ENCODE data around the gene STARD7. TPM values are rescaled to one million over a fixed set of nuclear protein-coding genes. Genes with fewer than 3 reads are reported as not detected.
"Not testable (repeated sequence)": the region's sequence is repeated elsewhere in the genome, so short reads cannot be mapped to it uniquely, and the experiment has no call there.

Gene STARD7
- total RNA-seq, 1 experiment from 2014 or later: 105 TPM

DNA sequence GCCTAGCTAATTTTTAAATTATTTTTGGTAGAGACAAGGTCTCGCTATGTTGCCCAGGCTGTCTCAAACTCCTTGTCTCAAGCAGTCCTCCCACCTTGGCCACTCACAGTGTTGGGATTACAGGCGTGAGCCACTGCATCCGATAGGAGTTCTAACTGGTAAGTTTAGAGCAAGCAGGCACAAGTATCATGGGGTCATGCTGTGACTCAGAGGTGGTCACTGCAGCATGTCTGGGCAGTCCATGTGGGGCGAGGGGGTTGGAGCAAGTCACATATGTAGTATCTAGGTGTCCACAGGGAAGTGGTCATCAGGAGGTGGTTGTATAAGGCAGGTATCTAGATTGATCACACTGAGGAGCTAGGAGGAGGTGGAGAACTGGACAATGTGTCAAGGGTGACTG is 22.7 kb upstream of the STARD7 start:
- no TSS peak for BruUV-seq (replicated peaks)
- POLR2A ChIA-PET: interaction anchor here (1.0 to 1.1 kb wide), 3 partner anchors 9 to 23 kb away, joined by 3 to 4 read pairs (median 3); partner anchors contain the start of gene STARD7
- CTCF ChIA-PET: interaction anchor here (1.1 to 1.7 kb wide), 3 partner anchors 18 to 114 kb away, joined by 3 to 7 read pairs (median 3); no protein-coding TSS in a partner anchor
- no peak for DNase-seq (ENCODE audit: unreplicated experiment)
- H3K36me3 Mint-ChIP-seq (ENCODE audit: insufficient read depth, unreplicated experiment): no peaks in the 10 kb centered on the region
- H3K9me3 Mint-ChIP-seq (ENCODE audit: unreplicated experiment): no peaks in the 10 kb centered on the region
- H3K4me3 Mint-ChIP-seq (ENCODE audit: unreplicated experiment): no peak overlapping the region
- no peak overlapping the region for H3K27ac Mint-ChIP-seq (ENCODE audit: low read depth, unreplicated experiment)
- no peak for TF ChIP-seq CTCF (IDR thresholded peaks at IDR 0.05; ENCODE audit: unreplicated experiment)
- intact Hi-C loops (cut with micrococcal nuclease): no loop called here
- no peaks in the 10 kb centered on the region for H3K27me3 Mint-ChIP-seq (ENCODE audit: insufficient read depth, unreplicated experiment)
- H3K4me1 Mint-ChIP-seq (ENCODE audit: insufficient read depth, unreplicated experiment): no peaks in the 10 kb centered on the region

- H3K27me3 Mint-ChIP-seq (ENCODE audit: insufficient read depth, unreplicated experiment): no peaks in the 10 kb centered on the region
- no peaks in the 10 kb centered on the region for H3K9me3 Mint-ChIP-seq (ENCODE audit: unreplicated experiment)
- H3K36me3 Mint-ChIP-seq (ENCODE audit: insufficient read depth, unreplicated experiment): no peaks in the 10 kb centered on the region
- no peak for DNase-seq (ENCODE audit: unreplicated experiment)
- ChIA-PET CTCF (interaction anchor here (0.6 kb wide), 1 partner anchor 12 kb away, joined by 4 read pairs; no protein-coding TSS in a partner anchor), POLR2A (interaction anchor here (0.6 to 3.8 kb wide), 3 partner anchors 16 to 35 kb away, joined by 4 to 12 read pairs (median 6); partner anchors contain the start of gene STARD7)
- TF ChIP-seq CTCF (IDR thresholded peaks at IDR 0.05; ENCODE audit: unreplicated experiment): no peak
- no TSS peak for BruUV-seq (replicated peaks)
- H3K27ac Mint-ChIP-seq (ENCODE audit: low read depth, unreplicated experiment): no peak overlapping the region
- H3K4me3 Mint-ChIP-seq (ENCODE audit: unreplicated experiment): no peak overlapping the region
- H3K4me1 Mint-ChIP-seq (ENCODE audit: insufficient read depth, unreplicated experiment): no peaks in the 10 kb centered on the region
- intact Hi-C loops (cut with micrococcal nuclease): no loop called here
These were observed 16.4 kb upstream of the STARD7 start for GRCh38 chr2:96225016-96225533.

DNA sequence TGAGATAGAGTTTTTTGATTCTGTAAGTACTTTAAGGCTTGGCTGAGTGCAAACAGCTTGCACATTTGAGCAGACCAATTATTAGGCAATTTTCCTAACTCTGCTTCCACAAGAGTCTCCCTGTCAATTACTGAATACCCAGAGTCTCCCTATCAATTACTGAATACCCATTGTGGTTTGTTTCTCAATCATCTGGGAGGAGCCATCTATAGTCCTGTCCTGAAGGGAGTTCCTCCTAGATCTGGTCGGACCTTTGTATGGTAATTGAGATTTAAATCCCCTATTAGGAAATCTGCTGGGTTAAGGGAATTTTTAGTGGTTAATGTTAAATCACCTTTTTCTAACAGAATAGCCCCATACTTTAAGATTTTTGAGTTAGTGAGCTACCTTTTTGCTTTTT is 12.5 kb upstream of the STARD7 start:
- BruUV-seq (replicated peaks); H3K4me1 Mint-ChIP-seq (ENCODE audit: insufficient read depth, unreplicated experiment); intact Hi-C loops (cut with micrococcal nuclease); H3K4me3 Mint-ChIP-seq (ENCODE audit: unreplicated experiment); H3K9me3 Mint-ChIP-seq (ENCODE audit: unreplicated experiment); H3K27ac Mint-ChIP-seq (ENCODE audit: low read depth, unreplicated experiment); H3K36me3 Mint-ChIP-seq (ENCODE audit: insufficient read depth, unreplicated experiment); H3K27me3 Mint-ChIP-seq (ENCODE audit: insufficient read depth, unreplicated experiment); CTCF ChIA-PET; DNase-seq (ENCODE audit: unreplicated experiment): not testable (repeated sequence)
- POLR2A ChIA-PET: interaction anchor here (1.7 kb wide), 1 partner anchor 12 kb away, joined by 4 read pairs; the partner anchor contains the start of gene STARD7

DNA sequence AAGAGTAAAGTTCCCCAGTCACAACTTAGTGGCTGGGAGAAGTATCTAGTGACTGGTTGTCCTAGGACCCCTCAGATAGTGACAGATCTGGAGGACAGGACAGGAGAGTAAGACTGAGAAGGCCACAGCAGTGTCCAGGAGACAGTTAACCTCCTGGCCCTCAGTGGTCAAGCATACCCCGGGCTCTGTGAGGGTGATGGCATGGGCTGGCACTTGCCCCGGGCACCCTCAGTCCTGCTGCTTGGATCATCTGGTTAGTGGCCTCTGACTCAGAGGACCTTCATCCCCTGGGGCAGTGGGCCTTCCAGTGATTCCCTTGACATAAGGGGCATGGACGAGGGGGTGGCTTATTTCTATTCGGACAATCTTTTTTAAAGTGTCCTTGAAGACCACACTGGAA is 11.3 kb upstream of the STARD7 start:
- ChIA-PET CTCF (interaction anchor here (0.6 kb wide), 1 partner anchor 209 kb away, joined by 3 read pairs; no protein-coding TSS in a partner anchor), POLR2A (interaction anchor here (1.7 kb wide), 1 partner anchor 11 kb away, joined by 4 read pairs; the partner anchor contains the start of gene STARD7)
- intact Hi-C loops (cut with micrococcal nuclease): loop anchor here (2.0 kb wide), 1 partner anchor 27 kb away; no protein-coding TSS in a partner anchor
- not testable (repeated sequence) for H3K9me3 Mint-ChIP-seq (ENCODE audit: unreplicated experiment); BruUV-seq (replicated peaks); H3K4me3 Mint-ChIP-seq (ENCODE audit: unreplicated experiment); H3K4me1 Mint-ChIP-seq (ENCODE audit: insufficient read depth, unreplicated experiment); H3K36me3 Mint-ChIP-seq (ENCODE audit: insufficient read depth, unreplicated experiment); H3K27me3 Mint-ChIP-seq (ENCODE audit: insufficient read depth, unreplicated experiment); H3K27ac Mint-ChIP-seq (ENCODE audit: low read depth, unreplicated experiment); DNase-seq (ENCODE audit: unreplicated experiment)

DNA sequence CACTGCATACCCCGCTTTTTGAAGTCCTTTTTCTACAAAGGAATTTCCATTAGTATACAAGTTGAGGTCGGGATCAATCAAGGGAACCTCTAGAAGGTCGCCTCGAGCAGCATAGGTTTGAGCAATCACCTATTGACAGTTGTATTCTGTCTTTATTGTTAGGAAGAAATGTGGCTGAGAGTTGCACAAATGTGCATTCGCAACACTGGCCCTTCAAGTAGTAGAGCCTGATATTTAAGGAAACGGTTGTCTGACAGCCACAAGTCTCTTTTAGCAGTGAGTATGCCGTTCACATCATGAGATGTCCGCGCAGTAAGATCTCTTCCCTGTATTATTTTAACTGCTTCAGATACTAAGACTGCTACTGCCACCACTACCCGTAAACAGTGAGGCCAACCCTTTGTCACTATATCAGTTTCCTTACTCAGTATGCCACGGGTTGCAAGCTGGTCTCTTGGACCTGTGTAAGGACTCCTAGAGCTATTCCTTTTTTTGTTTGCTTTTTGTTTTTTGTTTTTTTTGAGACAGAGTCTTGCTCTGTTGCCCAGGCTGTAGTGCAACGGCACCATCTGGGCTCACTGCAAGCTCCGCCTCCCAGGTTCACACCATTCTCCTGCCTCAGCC is 10.0 kb upstream of the STARD7 start:
- no peaks in the 10 kb centered on the region for H3K27me3 Mint-ChIP-seq (ENCODE audit: insufficient read depth, unreplicated experiment)
- ChIA-PET CTCF (no interaction called here), POLR2A (no interaction called here)
- intact Hi-C loops (cut with micrococcal nuclease): loop anchor here (2.0 kb wide), 1 partner anchor 28 kb away; no protein-coding TSS in a partner anchor
- peaks cover 5% of the 10 kb centered on the region for H3K36me3 Mint-ChIP-seq (ENCODE audit: insufficient read depth, unreplicated experiment)
- H3K27ac Mint-ChIP-seq (ENCODE audit: low read depth, unreplicated experiment): no peak overlapping the region
- DNase-seq (ENCODE audit: unreplicated experiment): no peak
- no peak overlapping the region for H3K4me3 Mint-ChIP-seq (ENCODE audit: unreplicated experiment)
- no TSS peak for BruUV-seq (replicated peaks)
- H3K9me3 Mint-ChIP-seq (ENCODE audit: unreplicated experiment): no peaks in the 10 kb centered on the region
- TF ChIP-seq CTCF (IDR thresholded peaks at IDR 0.05; ENCODE audit: unreplicated experiment): no peak
- no peaks in the 10 kb centered on the region for H3K4me1 Mint-ChIP-seq (ENCODE audit: insufficient read depth, unreplicated experiment)
